ENCODE data around the gene C1orf198.

Gene C1orf198

GRCh38 chr1:230828421-230828820, 39.9 kb downstream of the C1orf198 start:
- DNase-seq: no peak

- no peak for DNase-seq
Observed at GRCh38 chr1:230827801-230828200, 40.5 kb downstream of the C1orf198 start.

GRCh38 chr1:230827081-230827681, 41.1 kb downstream of the C1orf198 start:
- peak in 1 of 2 experiments; percentile 62 for DNase-seq

GRCh38 chr1:230826166-230826875, 42.0 kb downstream of the C1orf198 start:
- peak in 1 of 2 experiments; percentile 28 for DNase-seq

GRCh38 chr1:230825761-230826160, 42.6 kb downstream of the C1orf198 start:
- no peak for DNase-seq

- DNase-seq: peak in 1 of 2 experiments; percentile 33
Observed at GRCh38 chr1:230824919-230825721, 43.2 kb downstream of the C1orf198 start.

- DNase-seq: no peak
Observed at GRCh38 chr1:230824551-230824918, 43.8 kb downstream of the C1orf198 start.

GRCh38 chr1:230823931-230824381, 44.4 kb downstream of the C1orf198 start:
- no peak for DNase-seq

- DNase-seq: no peak
Observed at GRCh38 chr1:230823426-230823825, 44.9 kb downstream of the C1orf198 start.

GRCh38 chr1:230822092-230822581, 46.2 kb downstream of the C1orf198 start:
- no peak for DNase-seq

- DNase-seq: no peak
Observed at GRCh38 chr1:230821346-230821745, 47.0 kb downstream of the C1orf198 start.

GRCh38 chr1:230820568-230820967, 47.8 kb downstream of the C1orf198 start:
- DNase-seq: no peak

- no peak for DNase-seq
Observed at GRCh38 chr1:230819976-230820375, 48.3 kb downstream of the C1orf198 start.

- no peak for DNase-seq
Observed at GRCh38 chr1:230818901-230819300, 49.4 kb downstream of the C1orf198 start.

- DNase-seq: no peak
Observed at GRCh38 chr1:230818367-230818766, 50.0 kb downstream of the C1orf198 start.

- DNase-seq: no peak
Observed at GRCh38 chr1:230816018-230816417, 52.3 kb downstream of the C1orf198 start.

GRCh38 chr1:230814949-230815692, 53.2 kb downstream of the C1orf198 start:
- DNase-seq: no peak

- DNase-seq: no peak
Observed at GRCh38 chr1:230812568-230812967, 55.8 kb downstream of the C1orf198 start.

- no peak for DNase-seq
Observed at GRCh38 chr1:230809256-230809990, 58.9 kb downstream of the C1orf198 start.

GRCh38 chr1:230808281-230808872, 59.9 kb downstream of the C1orf198 start:
- no peak for DNase-seq

- DNase-seq: no peak
Observed at GRCh38 chr1:230807561-230808280, 60.6 kb downstream of the C1orf198 start.

Measured in NCI-H524 (cell line).